HepG2 (cell line): Measurements from ENCODE around the gene AHCYL2. TPM values are rescaled to one million over a fixed set of nuclear protein-coding genes. Genes with fewer than 3 reads are reported as not detected.

Experiments used
- CEBPB ChIP-seq: IDR thresholded peaks from 2 replicates; pipeline ENCODE4 v1.6.1; 2011; ENCODE audit warnings: low read depth, low read length, improper control_type of control experiment, borderline replicate concordance
- GPBP1L1 ChIP-seq: sonication (generic); formaldehyde crosslinking; IDR thresholded peaks from 2 replicates; pipeline ENCODE4 v1.5.0; 2020; ENCODE audit warnings: mild to moderate bottlenecking, missing genetic modification reagents
- IRX3 ChIP-seq: sonication (generic); formaldehyde crosslinking; IDR thresholded peaks from 2 replicates; pipeline ENCODE4 v1.8.1; 2023; ENCODE audit warnings: mild to moderate bottlenecking, low read depth, missing genetic modification reagents, borderline replicate concordance
- LCORL ChIP-seq, 2 experiments: fragments of 450-650 bp in 1 of 2; sonication (generic) in 1 of 2; formaldehyde crosslinking in 1 of 2; IDR thresholded peaks; 2 replicates each; pipeline versions ENCODE4 v1.5.0 to v1.6.1; 2017 to 2020; ENCODE audit warnings: antibody characterized with exemption in 1 of 2, missing genetic modification reagents in 1 of 2
- MAX ChIP-seq: IDR thresholded peaks from 2 replicates; pipeline ENCODE4 v1.6.1; 2012; ENCODE audit warnings: inconsistent platforms
- MEIS2 ChIP-seq: sonication (generic); formaldehyde crosslinking; IDR thresholded peaks from 2 replicates; pipeline ENCODE4 v1.9.0; 2021; ENCODE audit warnings: mild to moderate bottlenecking, missing genetic modification reagents
- NCOA5 ChIP-seq: sonication (generic); formaldehyde crosslinking; IDR thresholded peaks from 2 replicates; pipeline ENCODE4 v1.4.0; 2020; ENCODE audit warnings: missing genetic modification reagents
- NR2F6 ChIP-seq, 2 experiments: IDR thresholded peaks; 2 replicates each; pipeline ENCODE4 v1.6.1; 2016; ENCODE audit warnings: antibody characterized with exemption in 1 of 2, mild to moderate bottlenecking in 1 of 2
- NRL ChIP-seq: sonication (generic); formaldehyde crosslinking; IDR thresholded peaks from 2 replicates; pipeline ENCODE4 v1.5.0; 2020; ENCODE audit warnings: missing genetic modification reagents, mild to moderate bottlenecking, moderate library complexity, borderline replicate concordance
- PHF21A ChIP-seq: sonication (generic); formaldehyde crosslinking; IDR thresholded peaks from 2 replicates; pipeline ENCODE4 v1.5.0; 2020; ENCODE audit warnings: mild to moderate bottlenecking, missing genetic modification reagents
- REPIN1 ChIP-seq: sonication (generic); formaldehyde crosslinking; IDR thresholded peaks from 2 replicates; pipeline ENCODE4 v1.8.0; 2022; ENCODE audit warnings: missing genetic modification reagents, low read depth, mild to moderate bottlenecking, borderline replicate concordance
- SNAPC4 ChIP-seq: sonication (generic); formaldehyde crosslinking; IDR thresholded peaks from 2 replicates; pipeline ENCODE4 v1.4.0; 2020; ENCODE audit warnings: mild to moderate bottlenecking, missing genetic modification reagents
- SPEN ChIP-seq: sonication (generic); formaldehyde crosslinking; IDR thresholded peaks from 2 replicates; pipeline ENCODE4 v1.5.1; 2020; ENCODE audit warnings: low read depth, mild to moderate bottlenecking, missing genetic modification reagents
- SUZ12 ChIP-seq: fragments of 150-350 bp; IDR thresholded peaks from 2 replicates; pipeline ENCODE4 v1.6.1; 2014; ENCODE audit warnings: low read depth, low read length
- TAF15 ChIP-seq: fragments of 200-400 bp; formaldehyde crosslinking; IDR thresholded peaks from one replicate; pipeline ENCODE4 v1.6.1; 2018; ENCODE audit warnings: mild to moderate bottlenecking, low read depth, low read length; ENCODE audit not compliant: poor library complexity, severe bottlenecking
- ZBTB43 ChIP-seq: sonication (generic); formaldehyde crosslinking; conservative IDR thresholded peaks from 2 replicates; pipeline ENCODE4 v1.4.0; 2020; ENCODE audit warnings: missing genetic modification reagents
- ZFP1 ChIP-seq: IDR thresholded peaks from 2 replicates; pipeline ENCODE4 v1.6.1; 2016
- ZMAT5 ChIP-seq: sonication (generic); formaldehyde crosslinking; IDR thresholded peaks from 2 replicates; pipeline ENCODE4 v1.5.0; 2020; ENCODE audit warnings: mild to moderate bottlenecking, low read depth, missing genetic modification reagents, borderline replicate concordance
- ZNF580 ChIP-seq: IDR thresholded peaks from 2 replicates; pipeline ENCODE4 v1.6.1; 2016; ENCODE audit warnings: low read depth, borderline replicate concordance
- ZNF749 ChIP-seq: sonication (generic); formaldehyde crosslinking; IDR thresholded peaks from 2 replicates; pipeline ENCODE4 v1.8.0; 2022; ENCODE audit warnings: mild to moderate bottlenecking, missing genetic modification reagents, moderate library complexity, borderline replicate concordance
- ZNF761 ChIP-seq: sonication (generic); formaldehyde crosslinking; conservative IDR thresholded peaks from 2 replicates; pipeline ENCODE4 v1.4.0; 2020; ENCODE audit warnings: mild to moderate bottlenecking, missing genetic modification reagents
- polyA plus RNA-seq, 8 experiments: library from polyadenylated mRNA; depleted of rRNA in 3 of 8; stranded (reverse) in 7 of 8; unstranded in 1 of 8; fragments of >200 nt; fragmentation: Illumina TruSeq in 4 of 8; extraction: Trizol in 4 of 8; gene quantifications; 2 replicates each; pipeline versions ENCODE4 v1.2.1 to v1.2.3, GENCODE V29; 2011 to 2016; ENCODE audit warnings: low read depth in 4 of 8, missing spikeins in 1 of 8, mixed read lengths in 1 of 8; ENCODE audit not compliant: insufficient read depth in 1 of 8
- total RNA-seq, 5 experiments: library from RNA; depleted of rRNA; stranded (reverse); fragments of >200 nt; fragmentation: Illumina TruSeq; extraction: Trizol; gene quantifications; 2 replicates each; pipeline ENCODE4 v1.2.3, GENCODE V29; 2016; ENCODE audit warnings: low read depth in 1 of 5

AHCYL2 gene
- total and polyA plus RNA-seq, 2 of the 13 experiments (the other 11 are each of a cell fraction or from before 2014, with no cell fraction given) = 9.5 to 14.7 TPM

- TF ChIP-seq SNAPC4 = no peak
- no peak for TF ChIP-seq CEBPB
- peak; percentile 41; the same call in 1 of the 2 replicates for TF ChIP-seq IRX3 (CRISPR knock-in tag)
- no peak for TF ChIP-seq NRL (CRISPR knock-in tag)
- TF ChIP-seq ZFP1 = no peak
- TF ChIP-seq MAX = peak; percentile 50
- no peak for TF ChIP-seq ZBTB43 (CRISPR knock-in tag)
- no peak for TF ChIP-seq ZMAT5
- no peak for TF ChIP-seq GPBP1L1 (CRISPR knock-in tag)
- no peak for TF ChIP-seq NCOA5 (CRISPR knock-in tag)
- no peak for TF ChIP-seq ZNF580 (CRISPR knock-in tag)
- TF ChIP-seq REPIN1 (CRISPR knock-in tag) = 0 out of 2 replicates have a peak, but pooled peaks have one; percentile 33
- no peak for TF ChIP-seq SPEN (CRISPR knock-in tag)
- no peak for TF ChIP-seq PHF21A
- no peak for TF ChIP-seq MEIS2 (CRISPR knock-in tag)
- no peak for TF ChIP-seq LCORL (IDR thresholded peaks at IDR 0.05)
- TF ChIP-seq LCORL (CRISPR knock-in tag; IDR thresholded peaks at IDR 0.05) = no peak
- TF ChIP-seq ZNF761 (CRISPR knock-in tag) = no peak
- TF ChIP-seq SUZ12 = no peak
- TF ChIP-seq NR2F6 (IDR thresholded peaks at IDR 0.05) = no peak
- no peak for TF ChIP-seq NR2F6 (CRISPR knock-in tag; IDR thresholded peaks at IDR 0.05)
- TF ChIP-seq TAF15 = no peak
- TF ChIP-seq ZNF749 (CRISPR knock-in tag) = no peak
Observed at GRCh38 chr7:129188892-129189660, 35.8 kb upstream of the AHCYL2 start (continued).
